ENCODE data around the gene C1orf159.

DNA sequence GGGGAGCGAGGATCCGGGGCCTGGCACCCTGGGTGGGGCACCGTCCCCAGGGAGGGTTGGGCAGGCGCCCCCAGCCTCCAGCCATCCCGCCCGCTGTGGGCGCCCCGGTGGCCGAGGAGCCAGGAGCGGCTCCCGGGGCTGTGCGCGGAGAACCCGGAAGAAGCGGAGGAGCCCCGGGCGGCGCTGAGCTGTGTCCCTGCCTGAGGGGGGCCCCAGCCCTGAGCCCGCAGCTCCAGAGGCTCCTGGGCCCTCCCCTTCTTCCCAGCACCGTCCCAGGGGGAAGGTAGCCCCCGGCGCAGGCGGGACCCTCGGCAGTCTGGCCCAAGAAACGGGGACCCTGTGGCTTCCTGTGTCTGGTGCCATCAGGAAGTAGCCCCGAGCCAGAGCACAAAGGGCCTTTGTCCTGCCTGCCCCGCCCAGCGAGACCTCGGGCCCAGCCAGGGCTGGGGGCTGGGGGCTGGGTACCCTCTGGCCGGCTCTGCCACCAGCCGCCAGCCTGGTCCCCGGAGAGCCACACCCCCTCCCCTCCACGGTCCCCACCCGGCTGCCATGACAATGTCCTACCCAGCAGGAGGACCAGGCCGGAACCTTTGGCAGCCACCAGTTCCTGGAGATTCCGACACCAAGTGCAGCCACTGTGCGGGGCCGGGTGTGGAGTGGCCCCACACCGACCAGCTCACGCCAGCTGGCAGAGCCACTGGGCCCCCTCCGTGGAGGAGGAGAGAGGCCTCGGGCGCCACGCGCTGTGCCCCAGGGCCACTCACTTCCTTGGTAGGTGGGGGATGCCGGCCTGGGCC lies 42.2 kb upstream of the C1orf159 start:
- TF ChIP-seq, protein P1, sequence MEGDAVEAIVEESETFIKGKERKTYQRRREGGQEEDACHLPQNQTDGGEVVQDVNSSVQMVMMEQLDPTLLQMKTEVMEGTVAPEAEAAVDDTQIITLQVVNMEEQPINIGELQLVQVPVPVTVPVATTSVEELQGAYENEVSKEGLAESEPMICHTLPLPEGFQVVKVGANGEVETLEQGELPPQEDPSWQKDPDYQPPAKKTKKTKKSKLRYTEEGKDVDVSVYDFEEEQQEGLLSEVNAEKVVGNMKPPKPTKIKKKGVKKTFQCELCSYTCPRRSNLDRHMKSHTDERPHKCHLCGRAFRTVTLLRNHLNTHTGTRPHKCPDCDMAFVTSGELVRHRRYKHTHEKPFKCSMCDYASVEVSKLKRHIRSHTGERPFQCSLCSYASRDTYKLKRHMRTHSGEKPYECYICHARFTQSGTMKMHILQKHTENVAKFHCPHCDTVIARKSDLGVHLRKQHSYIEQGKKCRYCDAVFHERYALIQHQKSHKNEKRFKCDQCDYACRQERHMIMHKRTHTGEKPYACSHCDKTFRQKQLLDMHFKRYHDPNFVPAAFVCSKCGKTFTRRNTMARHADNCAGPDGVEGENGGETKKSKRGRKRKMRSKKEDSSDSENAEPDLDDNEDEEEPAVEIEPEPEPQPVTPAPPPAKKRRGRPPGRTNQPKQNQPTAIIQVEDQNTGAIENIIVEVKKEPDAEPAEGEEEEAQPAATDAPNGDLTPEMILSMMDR (conservative IDR thresholded peaks at IDR 0.05 in 1 of 2, IDR thresholded peaks at IDR 0.05 in 1 of 2; ENCODE audit: low read depth in 1 of 2, low read length in 2 of 2) = no peak
- no peak for TF ChIP-seq EZH2 (IDR thresholded peaks at IDR 0.05; ENCODE audit: low read length, missing control alignments)
